ENCODE data around the gene CENPC. TPM values are rescaled to one million over a fixed set of nuclear protein-coding genes. Genes with fewer than 3 reads are reported as not detected.

The CENPC gene
- total and polyA plus RNA-seq, 2 of the 4 experiments (the other 2 are of a cell fraction), result 4.2 to 6.6 TPM

DNA sequence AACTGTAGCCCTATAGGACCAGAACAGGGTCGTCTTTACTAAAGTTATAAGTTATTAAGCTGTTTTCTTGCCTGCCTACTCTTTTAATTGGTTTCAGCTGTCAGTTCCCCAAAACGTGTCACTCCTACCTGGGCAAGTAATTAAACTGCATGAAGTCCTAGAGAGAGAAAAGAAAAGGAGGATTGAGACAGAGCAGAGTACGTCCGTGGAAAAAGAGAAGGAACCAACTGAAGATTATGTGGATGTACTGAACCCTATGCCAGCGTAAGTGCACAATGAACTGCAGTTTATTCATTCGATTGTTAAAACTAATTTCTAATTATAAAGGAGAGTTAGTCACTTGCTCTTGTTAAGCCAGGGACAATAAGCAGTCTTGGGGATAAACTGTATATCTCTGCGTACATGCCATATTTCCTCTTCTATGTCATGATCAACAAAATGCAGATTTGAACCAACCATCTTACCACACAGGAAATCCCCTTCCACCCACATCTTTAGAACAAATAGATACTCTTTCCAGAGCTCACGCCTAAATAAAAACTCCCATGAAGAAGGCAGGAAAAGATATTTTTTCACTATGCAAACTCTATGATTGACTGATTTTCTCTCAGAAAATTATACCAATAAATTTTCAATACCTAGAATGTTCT lies 36.0 kb upstream of the CENPC start:
- Histone ChIP-seq H3K9me3 (ENCODE audit: control insufficient read depth, insufficient read depth, low read length) (no peaks in the 10 kb centered on the region), H3K18ac (ENCODE audit: low read depth, low read length) (no peak overlapping the region), H3K27ac (ENCODE audit: insufficient read depth, low read length) (no peak overlapping the region), H3K4ac (ENCODE audit: low read depth, low read length) (no peak overlapping the region), H3K79me1 (ENCODE audit: low read depth in 1 of 2, low read length in 2 of 2) (no peaks in the 10 kb centered on the region), H2BK20ac (ENCODE audit: low read depth, low read length) (no peak overlapping the region), H3K9me1 (ENCODE audit: insufficient read depth, low read length) (no peaks in the 10 kb centered on the region), H3K9ac (ENCODE audit: low read depth, low read length) (no peak overlapping the region), H3K56ac (ENCODE audit: extremely low read depth, insufficient read depth, low read length) (no peak overlapping the region), H3K36me3 (ENCODE audit: control insufficient read depth, insufficient read depth, low read length) (no peaks in the 10 kb centered on the region), H3K27me3 (ENCODE audit: control insufficient read depth, insufficient read depth, low read length) (peaks cover 2% of the 10 kb centered on the region; the same call in 1 of the 2 replicates), H4K5ac (ENCODE audit: low read depth, low read length) (no peak overlapping the region), H3K4me3 (ENCODE audit: insufficient read depth, low read depth, low read length) (no peak overlapping the region), H3K23ac (ENCODE audit: low read depth, low read length) (no peak overlapping the region), H4K20me1 (ENCODE audit: insufficient read depth, low read length) (no peaks in the 10 kb centered on the region), H2BK5ac (ENCODE audit: low read depth, low read length, poor library complexity, severe bottlenecking) (no peak overlapping the region), H4K8ac (ENCODE audit: low read depth in 2 of 2, low read length in 2 of 2) (no peak overlapping the region), H2AK9ac (replicated peaks; ENCODE audit: low read depth, low read length, poor library complexity) (no peak overlapping the region), H2AFZ (replicated peaks; ENCODE audit: low read length, poor library complexity) (no peak overlapping the region), H4K91ac (ENCODE audit: insufficient read depth, low read depth, low read length) (no peak overlapping the region), H2BK15ac (ENCODE audit: low read depth, low read length) (no peak overlapping the region), H2BK120ac (ENCODE audit: low read depth, low read length) (no peak overlapping the region), H2AK5ac (ENCODE audit: low read depth, low read length) (no peak overlapping the region), H3K4me2 (ENCODE audit: low read depth, low read length) (no peak overlapping the region), H3K4me1 (ENCODE audit: control insufficient read depth, insufficient read depth, low read length) (no peaks in the 10 kb centered on the region), H3K14ac (replicated peaks; ENCODE audit: low read depth, low read length) (no peak overlapping the region)
- TF ChIP-seq FOS (IDR thresholded peaks at IDR 0.05; ENCODE audit: low read depth, low read length), result no peak
- no peak for TF ChIP-seq BHLHE40 (IDR thresholded peaks at IDR 0.05; ENCODE audit: low read depth, low read length)
- ATAC-seq (ENCODE audit: low read depth), result no peak
- in situ Hi-C loops (cut with MboI; ENCODE audit: low sequenced_read_pairs) (no loop called here), dilution Hi-C loops (cut with HindIII; ENCODE audit: low sequenced_read_pairs, unreplicated experiment) (no loop called here), intact Hi-C loops (cut with micrococcal nuclease) (no loop called here)
- CTCF ChIA-PET, result no interaction called here
- no peak for DNase-seq
- POLR2A ChIA-PET (ENCODE audit: unreplicated experiment), result no interaction called here
- BruUV-seq (replicated peaks), result no TSS peak
- 100% methylated on average over 2 of the region's 8 CpGs; no CpG with 5 or more reads in 1 of the 2 experiments for WGBS, 2 experiments (ENCODE audit: extremely low coverage in 2 of 2, insufficient read length in 1 of 2)
